HEK293 (cell line): ENCODE results near the gene DNAH8.

Source experiments
- CTCF ChIP-seq: fragments of 450-650 bp; formaldehyde crosslinking; IDR thresholded peaks from 2 replicates; pipeline ENCODE4 v1.5.1; 2016; ENCODE audit warnings: missing biosample characterization, missing genetic modification characterization
- KLF16 ChIP-seq: fragments of 450-650 bp; formaldehyde crosslinking; IDR thresholded peaks from 2 replicates; pipeline ENCODE4 v1.5.1; 2017; ENCODE audit warnings: missing biosample characterization, missing genetic modification characterization
- SETDB1 ChIP-seq: IDR thresholded peaks from one replicate; pipeline ENCODE4 v1.6.1; 2017; ENCODE audit warnings: mild to moderate bottlenecking, low read length, moderate library complexity, mixed read lengths; ENCODE audit not compliant: insufficient read length
- ZBTB10 ChIP-seq: fragments of 450-650 bp; formaldehyde crosslinking; IDR thresholded peaks from 2 replicates; pipeline ENCODE4 v1.5.1; 2016; ENCODE audit warnings: missing biosample characterization, missing genetic modification characterization
- ZNF112 ChIP-seq: fragments of 450-650 bp; formaldehyde crosslinking; IDR thresholded peaks from 2 replicates; pipeline ENCODE4 v1.5.0; 2017; ENCODE audit warnings: missing biosample characterization, missing genetic modification characterization
- ZNF341 ChIP-seq: fragments of 450-650 bp; formaldehyde crosslinking; IDR thresholded peaks from 2 replicates; pipeline ENCODE4; 2016; ENCODE audit warnings: low read depth, missing biosample characterization, missing genetic modification characterization

- TF ChIP-seq SETDB1 = no peak
- TF ChIP-seq CTCF (tag by site-specific recombination) = no peak
- no peak for TF ChIP-seq ZNF112 (tag by site-specific recombination)
- no peak for TF ChIP-seq ZBTB10 (tag by site-specific recombination)
- TF ChIP-seq ZNF341 (tag by site-specific recombination) = no peak
- TF ChIP-seq KLF16 (tag by site-specific recombination) = no peak
These were observed 90.1 kb downstream of the DNAH8 start for GRCh38 chr6:38805127-38805655.
